ENCODE measurements around the gene OSM. TPM values are rescaled to one million over a fixed set of nuclear protein-coding genes. Genes with fewer than 3 reads are reported as not detected.

The OSM gene
- total RNA-seq, 1 donor from 2014 or later, result not detected

DNA sequence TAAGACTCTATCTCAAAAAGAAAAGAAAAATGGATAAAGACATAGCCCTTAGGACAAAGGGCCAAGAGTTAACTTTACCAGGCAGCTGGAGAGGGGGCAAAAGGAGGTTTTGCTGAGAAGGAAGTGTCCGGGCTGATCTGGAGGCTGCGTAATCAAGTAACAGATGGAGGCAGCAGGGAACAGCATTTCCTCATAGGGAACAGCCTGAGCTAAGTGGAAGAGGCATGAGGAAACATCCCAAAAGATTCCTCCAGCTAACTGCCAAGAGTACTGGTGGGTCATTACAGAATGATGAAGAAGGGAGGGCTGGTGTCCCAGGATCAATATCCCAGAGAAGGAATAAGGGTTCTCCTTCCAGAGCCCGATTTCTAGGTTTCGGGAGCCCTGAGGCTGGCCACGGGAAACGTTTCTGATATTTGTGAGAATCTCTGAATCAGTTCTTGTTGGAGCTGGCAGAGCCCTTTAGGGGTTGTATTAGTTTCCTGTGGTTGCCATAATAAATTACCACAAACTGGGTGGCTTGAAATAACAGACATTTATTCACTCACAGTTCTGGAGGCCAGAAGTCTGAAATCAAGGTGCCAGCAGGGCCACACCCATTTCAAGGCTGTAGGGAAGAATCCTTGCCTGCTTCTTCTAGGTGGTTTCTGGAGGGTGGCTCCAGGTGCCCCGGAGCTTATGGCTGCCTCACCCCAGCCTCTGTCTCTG lies 41.3 kb downstream of the OSM start:
- Histone ChIP-seq H3K4me3 (ENCODE audit: low read depth, low read length) (no peak overlapping the region), H3K36me3 (ENCODE audit: control insufficient read depth, insufficient read depth, low read length) (no peaks in the 10 kb centered on the region), H3K27me3 (ENCODE audit: control insufficient read depth, insufficient read depth, low read length) (no peaks in the 10 kb centered on the region)
- FAIRE-seq (no peak), DNase-seq (ENCODE audit: low read depth) (no peak)
- no peak for TF ChIP-seq CTCF (IDR thresholded peaks at IDR 0.05; ENCODE audit: insufficient read depth, low read length, severe bottlenecking)

DNA sequence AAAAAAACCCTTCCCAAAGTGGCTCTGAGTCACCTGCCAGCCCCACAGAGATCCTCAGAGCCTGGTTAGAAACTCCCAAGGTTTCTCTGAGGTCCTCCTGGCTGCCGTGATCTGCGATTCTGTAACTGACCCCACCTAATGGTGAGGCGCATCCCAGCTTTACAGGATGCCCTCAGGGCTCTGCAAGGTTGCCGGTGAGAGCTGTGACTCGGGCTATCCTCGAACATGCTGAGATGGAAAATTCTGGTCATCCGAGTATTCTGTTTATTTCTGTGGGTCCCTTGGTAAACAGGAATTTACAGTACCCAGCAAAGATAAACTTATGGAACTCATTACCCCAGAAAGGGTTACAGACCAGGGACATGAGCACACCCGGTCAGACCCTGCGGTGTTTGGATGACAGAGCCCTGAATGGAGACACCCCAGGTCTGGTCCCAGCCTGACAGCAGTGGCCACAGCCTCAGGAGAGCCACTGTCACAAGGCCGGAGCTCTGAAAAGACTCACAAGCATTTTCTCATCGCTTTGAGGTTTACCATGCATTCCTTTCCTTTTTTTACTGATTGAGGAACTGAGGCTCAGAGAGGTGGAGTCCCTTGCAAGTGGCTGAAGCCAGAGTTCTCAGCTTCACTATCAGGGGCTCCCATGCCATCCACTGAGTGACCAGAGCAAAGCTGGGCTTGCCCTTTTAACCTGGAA lies 42.3 kb downstream of the OSM start:
- Histone ChIP-seq H3K36me3 (ENCODE audit: control insufficient read depth, insufficient read depth, low read length) (no peaks in the 10 kb centered on the region), H3K27me3 (ENCODE audit: control insufficient read depth, insufficient read depth, low read length) (no peaks in the 10 kb centered on the region), H3K4me3 (ENCODE audit: low read depth, low read length) (no peak overlapping the region)
- FAIRE-seq (peak; percentile 91), DNase-seq (ENCODE audit: low read depth) (peak; percentile 77)
- peak; percentile 12 for TF ChIP-seq CTCF (IDR thresholded peaks at IDR 0.05; ENCODE audit: insufficient read depth, low read length, severe bottlenecking)

GRCh38 chr22:30223303-30223702 lies 43.3 kb downstream of the OSM start:
- TF ChIP-seq CTCF (IDR thresholded peaks at IDR 0.05; ENCODE audit: insufficient read depth, low read length, severe bottlenecking), result no peak
- Histone ChIP-seq H3K27me3 (ENCODE audit: control insufficient read depth, insufficient read depth, low read length) (no peaks in the 10 kb centered on the region), H3K4me3 (ENCODE audit: low read depth, low read length) (no peak overlapping the region), H3K36me3 (ENCODE audit: control insufficient read depth, insufficient read depth, low read length) (no peaks in the 10 kb centered on the region)
- FAIRE-seq, result no peak
- DNase-seq (ENCODE audit: low read depth), result no peak

DNA sequence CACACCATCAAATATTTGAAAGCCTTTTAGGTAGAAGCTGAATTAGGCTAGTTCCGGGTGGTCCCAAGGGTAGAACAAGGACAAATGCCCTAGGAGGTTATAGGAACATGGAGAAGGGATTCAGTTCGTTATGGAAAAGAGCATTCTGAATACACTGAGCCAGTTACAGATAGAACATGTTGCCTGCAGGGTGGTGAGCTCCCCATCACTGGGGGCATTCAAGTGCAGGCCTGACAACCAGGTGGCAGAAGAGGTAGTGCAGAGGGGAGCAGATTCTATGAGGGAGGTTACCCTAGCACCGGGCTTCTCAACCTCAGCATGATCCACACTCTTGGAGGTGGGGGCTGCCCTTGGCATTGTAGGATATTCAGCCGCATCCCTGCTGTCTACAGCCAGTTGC lies 44.3 kb downstream of the OSM start:
- Histone ChIP-seq H3K36me3 (ENCODE audit: control insufficient read depth, insufficient read depth, low read length) (no peaks in the 10 kb centered on the region), H3K27me3 (ENCODE audit: control insufficient read depth, insufficient read depth, low read length) (no peaks in the 10 kb centered on the region), H3K4me3 (ENCODE audit: low read depth, low read length) (no peak overlapping the region)
- TF ChIP-seq CTCF (IDR thresholded peaks at IDR 0.05; ENCODE audit: insufficient read depth, low read length, severe bottlenecking), result no peak
- no peak for FAIRE-seq
- no peak for DNase-seq (ENCODE audit: low read depth)

DNA sequence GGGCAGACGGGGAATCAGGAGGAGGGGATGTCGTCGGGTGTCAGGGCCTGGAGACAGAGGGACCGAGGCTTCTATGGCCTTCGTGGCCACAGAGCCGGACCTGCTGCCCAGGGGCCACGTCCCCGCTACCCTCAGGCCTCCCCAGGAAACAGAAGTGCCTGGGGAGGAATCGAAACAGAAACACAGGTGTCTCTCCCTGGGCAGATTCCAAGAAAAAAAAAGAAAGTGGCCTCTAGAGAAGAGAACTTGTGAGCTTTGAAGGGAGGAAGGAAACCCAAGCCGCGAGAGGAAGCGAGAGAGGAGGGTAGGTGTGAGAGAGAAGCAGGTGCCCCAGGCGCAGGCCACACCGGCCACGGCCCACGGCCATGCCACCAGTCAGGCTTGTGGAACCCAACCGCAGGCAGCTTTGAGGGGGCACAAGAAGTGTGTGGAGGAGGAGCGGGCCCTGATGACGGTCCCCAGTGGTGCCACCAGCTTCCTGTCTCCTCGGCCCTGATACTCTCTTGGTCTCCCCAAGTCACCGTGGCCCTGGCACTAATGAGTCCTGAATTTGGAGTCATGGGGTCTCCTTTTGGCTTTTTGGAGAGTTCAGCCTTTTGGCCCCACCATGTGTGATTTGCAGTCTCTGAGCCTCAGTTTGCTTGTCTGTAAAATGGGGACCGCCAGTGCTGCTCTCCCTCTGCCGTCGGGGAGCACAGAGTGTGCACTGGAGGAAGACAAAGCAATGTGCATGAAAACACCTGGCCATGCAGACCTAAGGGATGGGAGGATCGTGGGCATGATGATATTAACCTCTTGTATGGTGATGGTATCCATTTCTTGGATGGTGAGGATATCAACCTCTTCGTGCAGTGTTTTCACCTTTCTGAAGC lies 45.3 kb downstream of the OSM start:
- FAIRE-seq, result no peak
- DNase-seq (ENCODE audit: low read depth), result no peak
- Histone ChIP-seq H3K36me3 (ENCODE audit: control insufficient read depth, insufficient read depth, low read length) (no peaks in the 10 kb centered on the region), H3K27me3 (ENCODE audit: control insufficient read depth, insufficient read depth, low read length) (no peaks in the 10 kb centered on the region), H3K4me3 (ENCODE audit: low read depth, low read length) (no peak overlapping the region)
- no peak for TF ChIP-seq CTCF (IDR thresholded peaks at IDR 0.05; ENCODE audit: insufficient read depth, low read length, severe bottlenecking)

Measured in bronchial epithelial cell (primary cell).